Mesodermal cell (in vitro differentiated cells): ENCODE results near the gene GFM1.
A peak's percentile ranks its signal among the peaks of the same experiment; 100 is the strongest.

ENCODE experiments used
- H3K27ac ChIP-seq: 2 replicates; pipeline ENCODE4 v1.7.0; 2013; ENCODE audit warnings: mild to moderate bottlenecking, low read depth, low read length, moderate library complexity; ENCODE audit not compliant: severe bottlenecking
- H3K36me3 ChIP-seq: 2 replicates; pipeline ENCODE4 v1.7.1; 2013; ENCODE audit warnings: mild to moderate bottlenecking, low read length, moderate library complexity; ENCODE audit not compliant: control insufficient read depth, insufficient read depth
- H3K4me1 ChIP-seq: one replicate; pipeline ENCODE4 v1.7.1; 2013; ENCODE audit warnings: mild to moderate bottlenecking, low read length; ENCODE audit not compliant: insufficient read depth, control insufficient read depth, poor library complexity, severe bottlenecking
- H3K4me3 ChIP-seq: 2 replicates; pipeline ENCODE4 v1.7.0; 2013; ENCODE audit warnings: low read length, control low read depth, mild to moderate bottlenecking; ENCODE audit not compliant: insufficient read depth, poor library complexity, severe bottlenecking; ENCODE audit errors: extremely low read depth
- H3K9me3 ChIP-seq: 2 replicates; pipeline ENCODE4 v1.7.1; 2013; ENCODE audit warnings: mild to moderate bottlenecking, low read length, moderate library complexity; ENCODE audit not compliant: control insufficient read depth
- WGBS, 2 experiments: methylation state at CpG; one replicate each; pipeline ENCODE4 v1.1.5; 2013; ENCODE audit warnings: missing lambda C conversion rate in 2 of 2; ENCODE audit not compliant: insufficient coverage in 2 of 2; 5-methylcytosine and 5-hydroxymethylcytosine counted together

Gene GFM1

GRCh38 chr3:158651192-158651591 lies 6.9 kb downstream of the GFM1 start:
- H3K36me3 ChIP-seq = peaks cover 63% of the 10 kb centered on the region
- WGBS, 2 experiments = 100% methylated on average over 1 of the region's 2 CpGs
- no peaks in the 10 kb centered on the region for H3K9me3 ChIP-seq
- no peak overlapping the region for H3K4me3 ChIP-seq
- no peak overlapping the region for H3K27ac ChIP-seq
- no peaks in the 10 kb centered on the region for H3K4me1 ChIP-seq

DNA sequence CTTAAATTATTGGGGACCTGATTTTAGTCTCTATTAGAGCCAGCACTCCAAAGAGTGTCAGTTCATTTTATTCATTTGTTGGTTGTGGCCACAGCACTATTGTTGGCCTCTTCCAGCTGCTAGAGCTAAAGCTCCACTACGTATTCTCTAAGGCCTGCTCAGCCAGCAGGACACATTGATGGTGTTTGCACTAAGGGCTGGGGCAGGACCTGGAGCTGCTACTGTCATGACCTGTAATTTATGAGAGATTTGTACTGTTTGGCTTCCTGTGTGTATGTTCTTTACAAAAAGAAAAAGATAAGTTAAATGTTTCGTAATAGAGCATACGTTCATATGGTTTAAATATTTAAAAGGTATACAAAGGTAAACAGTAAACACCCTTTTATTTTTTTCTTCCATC lies 8.1 kb downstream of the GFM1 start:
- 100% methylated on average over 1 of the region's 3 CpGs; no CpG with 5 or more reads in 1 of the 2 experiments for WGBS, 2 experiments
- Histone ChIP-seq H3K36me3 (peaks cover 61% of the 10 kb centered on the region), H3K9me3 (no peaks in the 10 kb centered on the region), H3K4me3 (no peak overlapping the region), H3K4me1 (no peaks in the 10 kb centered on the region), H3K27ac (no peak overlapping the region)

DNA sequence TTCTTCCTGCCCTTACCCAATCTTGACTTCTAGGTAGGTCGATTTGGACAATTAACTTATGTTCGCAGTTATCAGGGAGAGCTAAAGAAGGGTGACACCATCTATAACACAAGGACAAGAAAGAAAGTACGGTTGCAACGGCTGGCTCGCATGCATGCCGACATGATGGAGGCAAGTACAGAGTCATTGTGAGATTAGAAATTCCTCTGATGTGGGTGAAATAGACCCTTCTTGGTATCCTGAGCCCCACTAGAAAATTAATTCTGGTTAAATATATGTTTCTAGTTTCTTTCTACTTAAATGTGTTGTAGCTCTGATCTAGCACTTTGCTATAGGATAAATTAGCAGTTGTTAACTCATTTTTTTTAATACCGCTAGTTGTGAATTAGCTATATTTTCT lies 14.6 kb downstream of the GFM1 start:
- H3K36me3 ChIP-seq = peaks cover 51% of the 10 kb centered on the region
- H3K4me1 ChIP-seq = no peaks in the 10 kb centered on the region
- no peak overlapping the region for H3K4me3 ChIP-seq
- no peaks in the 10 kb centered on the region for H3K9me3 ChIP-seq
- no peak overlapping the region for H3K27ac ChIP-seq
- WGBS, 2 experiments = 79 to 100% methylated on average over 4 of the region's 7 CpGs

- Histone ChIP-seq H3K9me3 (no peaks in the 10 kb centered on the region), H3K4me1 (no peaks in the 10 kb centered on the region), H3K27ac (peak overlapping the region; percentile 26), H3K4me3 (no peak overlapping the region), H3K36me3 (peaks cover 55% of the 10 kb centered on the region)
- WGBS, 2 experiments = 39 to 61% methylated on average over 3 to 6 of the region's 7 CpGs
Measured at GRCh38 chr3:158659454-158660237, 15.3 kb downstream of the GFM1 start.

- Histone ChIP-seq H3K9me3 (no peaks in the 10 kb centered on the region), H3K4me3 (no peak overlapping the region), H3K4me1 (no peaks in the 10 kb centered on the region), H3K36me3 (peaks cover 56% of the 10 kb centered on the region), H3K27ac (no peak overlapping the region)
- no CpG with 5 or more reads among the region's 4 CpGs for WGBS, 2 experiments
Measured at GRCh38 chr3:158660711-158661110, 16.4 kb downstream of the GFM1 start.

GRCh38 chr3:158663246-158663645 lies 18.9 kb downstream of the GFM1 start:
- no CpG with 5 or more reads among the region's 1 CpG for WGBS, 2 experiments
- Histone ChIP-seq H3K4me3 (no peak overlapping the region), H3K4me1 (no peaks in the 10 kb centered on the region), H3K9me3 (no peaks in the 10 kb centered on the region), H3K36me3 (peaks cover 62% of the 10 kb centered on the region), H3K27ac (no peak overlapping the region)

- H3K4me3 ChIP-seq = no peak overlapping the region
- no peaks in the 10 kb centered on the region for H3K4me1 ChIP-seq
- WGBS, 2 experiments = 100% methylated on average over 1 of the region's 1 CpG
- no peak overlapping the region for H3K27ac ChIP-seq
- no peaks in the 10 kb centered on the region for H3K9me3 ChIP-seq
- H3K36me3 ChIP-seq = peaks cover 63% of the 10 kb centered on the region
Measured at GRCh38 chr3:158663832-158664231, 19.5 kb downstream of the GFM1 start.

DNA sequence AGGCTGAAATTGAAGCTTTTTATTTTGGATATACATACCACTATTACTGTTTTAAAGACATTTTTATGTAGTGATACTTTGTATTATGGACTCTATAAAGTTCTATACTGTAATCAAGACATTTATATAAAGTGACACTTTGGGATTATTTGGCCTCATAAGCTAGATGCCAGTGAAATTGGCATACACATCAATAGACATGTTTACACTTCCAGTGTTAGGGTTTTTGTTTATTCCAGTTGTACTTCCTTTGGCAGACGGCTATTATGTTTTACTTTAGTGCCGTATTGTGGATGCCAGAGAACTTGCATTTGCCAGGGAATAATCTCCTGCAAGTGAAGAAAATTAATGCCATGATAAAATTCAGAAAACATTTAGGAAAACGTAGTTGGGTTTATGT lies 22.1 kb downstream of the GFM1 start:
- Histone ChIP-seq H3K4me1 (no peaks in the 10 kb centered on the region), H3K36me3 (peaks cover 52% of the 10 kb centered on the region), H3K9me3 (no peaks in the 10 kb centered on the region), H3K27ac (no peak overlapping the region), H3K4me3 (no peak overlapping the region)
- WGBS, 2 experiments = 80 to 100% methylated on average over 2 of the region's 3 CpGs

DNA sequence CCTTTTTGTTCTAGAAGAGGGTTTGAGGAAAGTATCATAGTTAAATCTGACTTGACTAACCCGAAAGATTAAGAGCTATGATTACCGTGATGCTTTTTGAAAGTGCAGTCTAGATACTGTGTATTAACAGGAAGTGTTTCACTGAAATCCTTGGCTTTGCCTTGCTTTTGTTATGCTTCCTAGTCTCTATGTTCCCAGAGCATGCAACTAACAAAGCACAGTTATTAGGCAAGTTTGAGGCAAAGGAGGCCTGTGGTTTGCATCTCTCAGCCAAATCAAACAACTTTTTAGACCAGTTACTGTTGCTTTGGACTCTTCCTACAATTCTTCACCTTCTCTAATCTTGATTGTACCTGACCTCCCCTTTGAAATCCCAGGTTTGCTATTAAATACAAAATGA lies 24.2 kb downstream of the GFM1 start:
- no peak overlapping the region for H3K4me3 ChIP-seq
- H3K9me3 ChIP-seq = no peaks in the 10 kb centered on the region
- H3K27ac ChIP-seq = no peak overlapping the region
- H3K36me3 ChIP-seq = peaks cover 43% of the 10 kb centered on the region
- no peaks in the 10 kb centered on the region for H3K4me1 ChIP-seq
- 100% methylated on average over 2 of the region's 2 CpGs for WGBS, 2 experiments

- peaks cover 17% of the 10 kb centered on the region for H3K36me3 ChIP-seq
- H3K4me3 ChIP-seq = peak overlapping the region; percentile 50
- H3K4me1 ChIP-seq = no peaks in the 10 kb centered on the region
- WGBS, 2 experiments = 30 to 42% methylated on average over 4 of the region's 6 CpGs
- no peaks in the 10 kb centered on the region for H3K9me3 ChIP-seq
- H3K27ac ChIP-seq = peak overlapping the region; percentile 67
Measured at GRCh38 chr3:158671821-158672214, 27.5 kb downstream of the GFM1 start.
